ENCODE measurements around the gene CLBA1. TPM values are rescaled to one million over a fixed set of nuclear protein-coding genes. Genes with fewer than 3 reads are reported as not detected.

CLBA1 gene
- total RNA-seq, 1 donor from 2014 or later = 8.5 TPM

DNA sequence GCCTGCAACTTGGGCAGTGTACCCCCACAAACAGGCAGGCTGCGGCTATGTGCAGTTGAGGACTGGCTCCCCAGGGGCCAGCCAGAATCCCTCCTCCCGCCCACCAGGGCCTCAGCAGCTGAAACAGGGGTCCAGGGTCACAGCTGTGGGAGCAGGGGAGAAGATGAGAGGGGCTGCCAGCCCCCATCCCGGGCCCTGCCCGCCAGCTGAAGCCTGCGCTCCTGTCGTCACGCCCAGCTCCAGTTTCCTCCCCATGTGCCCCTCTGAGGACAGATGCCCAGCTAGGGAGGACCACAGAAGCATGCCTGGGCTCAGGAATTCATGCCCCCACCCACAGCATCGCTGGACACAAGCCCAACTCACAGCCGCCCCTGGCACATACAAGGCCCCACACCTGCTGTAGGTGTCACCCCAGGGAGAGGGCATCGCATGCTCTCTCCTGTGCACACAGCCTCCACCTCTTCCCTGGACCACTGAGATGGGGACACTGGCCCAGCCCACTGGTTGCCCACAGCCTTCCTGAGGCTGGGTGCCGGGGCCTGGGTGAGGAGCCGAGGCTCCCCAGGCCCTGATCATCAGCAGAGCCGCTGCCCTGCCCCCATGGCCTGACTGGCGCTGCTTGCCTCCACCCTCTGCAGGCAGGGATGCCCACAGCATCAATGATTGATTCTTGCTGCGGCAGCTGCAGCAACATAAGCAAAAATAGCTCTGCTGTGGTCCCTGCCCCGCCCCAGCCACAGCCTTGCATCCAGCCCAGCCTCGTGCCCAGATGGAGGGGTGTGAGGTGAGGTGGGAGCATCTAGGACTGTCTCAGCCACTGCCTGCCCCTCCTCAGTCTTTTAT, 3.7 kb upstream of the CLBA1 start:
- Mint-ChIP-seq H3K27me3 (ENCODE audit: insufficient read depth, low read depth) (peaks cover 19% of the 10 kb centered on the region), H3K9me3 (no peaks in the 10 kb centered on the region), H3K27ac (no peak overlapping the region), H3K4me1 (peaks cover 16% of the 10 kb centered on the region), H3K4me3 (no peak overlapping the region), H3K36me3 (no peaks in the 10 kb centered on the region)
- Histone ChIP-seq H3K4me3 (no peak overlapping the region), H3K4me2 (no peak overlapping the region), H3K79me2 (ENCODE audit: low read depth) (no peaks in the 10 kb centered on the region), H3K9me3 (ENCODE audit: low read depth) (no peaks in the 10 kb centered on the region), H4K20me1 (ENCODE audit: low read depth) (peaks cover 27% of the 10 kb centered on the region), H2AFZ (replicated peaks) (no peak overlapping the region), H3K9ac (no peak overlapping the region), H3F3A (ENCODE audit: low read depth) (no peaks in the 10 kb centered on the region), H3K36me3 (no peaks in the 10 kb centered on the region), H3K27ac (no peak overlapping the region), H3K27me3 (peaks cover 42% of the 10 kb centered on the region), H3K4me1 (peaks cover 5% of the 10 kb centered on the region)
- DNase-seq (ENCODE audit: low spot score) = no peak
- TF ChIP-seq EZH2 (IDR thresholded peaks at IDR 0.05) = no peak
- TF ChIP-seq, protein P1, sequence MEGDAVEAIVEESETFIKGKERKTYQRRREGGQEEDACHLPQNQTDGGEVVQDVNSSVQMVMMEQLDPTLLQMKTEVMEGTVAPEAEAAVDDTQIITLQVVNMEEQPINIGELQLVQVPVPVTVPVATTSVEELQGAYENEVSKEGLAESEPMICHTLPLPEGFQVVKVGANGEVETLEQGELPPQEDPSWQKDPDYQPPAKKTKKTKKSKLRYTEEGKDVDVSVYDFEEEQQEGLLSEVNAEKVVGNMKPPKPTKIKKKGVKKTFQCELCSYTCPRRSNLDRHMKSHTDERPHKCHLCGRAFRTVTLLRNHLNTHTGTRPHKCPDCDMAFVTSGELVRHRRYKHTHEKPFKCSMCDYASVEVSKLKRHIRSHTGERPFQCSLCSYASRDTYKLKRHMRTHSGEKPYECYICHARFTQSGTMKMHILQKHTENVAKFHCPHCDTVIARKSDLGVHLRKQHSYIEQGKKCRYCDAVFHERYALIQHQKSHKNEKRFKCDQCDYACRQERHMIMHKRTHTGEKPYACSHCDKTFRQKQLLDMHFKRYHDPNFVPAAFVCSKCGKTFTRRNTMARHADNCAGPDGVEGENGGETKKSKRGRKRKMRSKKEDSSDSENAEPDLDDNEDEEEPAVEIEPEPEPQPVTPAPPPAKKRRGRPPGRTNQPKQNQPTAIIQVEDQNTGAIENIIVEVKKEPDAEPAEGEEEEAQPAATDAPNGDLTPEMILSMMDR (IDR thresholded peaks at IDR 0.05) = no peak
- TF ChIP-seq EZH2phosphoT487 (IDR thresholded peaks at IDR 0.05) = no peak

DNA sequence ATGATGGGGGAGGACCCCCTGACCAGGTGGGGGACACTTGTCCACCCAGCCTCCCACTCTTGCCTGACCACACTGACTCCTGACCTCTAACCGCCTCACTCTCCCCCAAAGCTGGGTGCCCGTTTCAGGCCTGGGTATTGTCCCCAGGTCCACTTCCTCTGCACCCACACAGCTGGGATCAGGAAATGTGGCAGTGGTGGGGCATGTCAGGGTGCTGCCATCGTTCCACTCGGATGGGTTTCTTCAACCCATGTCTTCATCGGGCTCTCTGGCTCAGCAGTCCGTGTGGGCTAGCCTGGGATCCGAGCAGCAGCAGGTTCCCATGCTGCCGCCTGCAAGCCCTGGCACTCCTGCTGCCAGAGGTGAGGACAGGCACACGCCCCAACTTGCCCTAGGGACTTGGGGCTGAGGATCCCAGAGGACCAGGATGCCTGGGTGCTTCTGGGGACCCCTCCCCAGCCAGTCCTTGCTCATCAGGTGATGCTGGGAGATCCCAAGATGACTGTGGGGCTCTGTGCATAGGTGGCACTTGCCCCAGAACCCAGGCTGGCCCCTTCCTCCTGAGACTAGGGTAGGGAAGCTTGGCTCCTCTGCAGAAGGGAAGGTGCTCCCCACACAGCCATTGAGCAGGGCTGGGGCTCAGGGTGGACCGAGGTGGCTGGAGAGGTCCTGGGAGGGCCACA, 2.9 kb upstream of the CLBA1 start:
- Histone ChIP-seq H3K27ac (no peak overlapping the region), H2AFZ (replicated peaks) (no peak overlapping the region), H3K4me3 (no peak overlapping the region), H3K9me3 (ENCODE audit: low read depth) (no peaks in the 10 kb centered on the region), H3K79me2 (ENCODE audit: low read depth) (no peaks in the 10 kb centered on the region), H4K20me1 (ENCODE audit: low read depth) (peaks cover 20% of the 10 kb centered on the region), H3K4me1 (peaks cover 2% of the 10 kb centered on the region), H3K4me2 (no peak overlapping the region), H3K36me3 (no peaks in the 10 kb centered on the region), H3K9ac (no peak overlapping the region), H3K27me3 (peaks cover 35% of the 10 kb centered on the region), H3F3A (ENCODE audit: low read depth) (no peaks in the 10 kb centered on the region)
- Mint-ChIP-seq H3K9me3 (no peaks in the 10 kb centered on the region), H3K36me3 (no peaks in the 10 kb centered on the region), H3K4me1 (peaks cover 17% of the 10 kb centered on the region), H3K4me3 (no peak overlapping the region), H3K27me3 (ENCODE audit: insufficient read depth, low read depth) (peaks cover 15% of the 10 kb centered on the region), H3K27ac (no peak overlapping the region)
- DNase-seq (ENCODE audit: low spot score) = no peak
- TF ChIP-seq, protein P1 (IDR thresholded peaks at IDR 0.05) = no peak
- TF ChIP-seq EZH2 (IDR thresholded peaks at IDR 0.05) (no peak), EZH2phosphoT487 (IDR thresholded peaks at IDR 0.05) (no peak)

DNA sequence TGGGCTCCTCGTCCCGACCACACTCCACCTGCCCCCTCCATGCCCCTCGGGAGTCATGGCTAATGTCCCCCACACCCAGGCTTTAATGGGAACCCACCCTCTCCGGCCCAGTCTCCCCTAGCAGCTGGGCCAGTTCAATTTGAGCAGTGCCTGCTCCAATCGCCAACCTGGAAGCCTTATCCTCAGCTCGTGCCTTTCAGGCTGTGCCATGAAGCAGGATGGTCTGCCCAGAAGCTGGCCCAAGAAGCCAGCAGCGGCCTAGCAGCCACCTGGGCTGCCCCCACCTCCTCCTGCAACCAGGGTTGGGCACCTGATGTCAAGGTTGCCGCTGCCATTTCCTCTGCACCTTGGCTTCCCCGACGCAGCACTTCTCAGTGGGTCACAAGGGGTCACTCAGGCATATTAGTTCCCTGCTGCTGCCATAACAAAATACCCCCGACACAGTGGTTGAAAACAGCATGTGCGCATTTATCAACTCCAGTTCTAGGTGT, 2.3 kb upstream of the CLBA1 start:
- Histone ChIP-seq H2AFZ (replicated peaks) (no peak overlapping the region), H4K20me1 (ENCODE audit: low read depth) (peaks cover 18% of the 10 kb centered on the region), H3K36me3 (no peaks in the 10 kb centered on the region), H3F3A (ENCODE audit: low read depth) (no peaks in the 10 kb centered on the region), H3K9ac (no peak overlapping the region), H3K4me2 (no peak overlapping the region), H3K27me3 (peaks cover 30% of the 10 kb centered on the region), H3K9me3 (ENCODE audit: low read depth) (no peaks in the 10 kb centered on the region), H3K4me1 (no peaks in the 10 kb centered on the region), H3K4me3 (no peak overlapping the region), H3K27ac (no peak overlapping the region), H3K79me2 (ENCODE audit: low read depth) (no peaks in the 10 kb centered on the region)
- Mint-ChIP-seq H3K9me3 (no peaks in the 10 kb centered on the region), H3K27ac (peak overlapping the region; percentile 67), H3K4me1 (peaks cover 16% of the 10 kb centered on the region), H3K36me3 (no peaks in the 10 kb centered on the region), H3K4me3 (no peak overlapping the region), H3K27me3 (ENCODE audit: insufficient read depth, low read depth) (peaks cover 14% of the 10 kb centered on the region)
- TF ChIP-seq EZH2 (IDR thresholded peaks at IDR 0.05) = no peak
- DNase-seq (ENCODE audit: low spot score) = no peak
